Endothelial cell of umbilical vein (primary cell): ENCODE results near the gene COL5A3. TPM values are rescaled to one million over a fixed set of nuclear protein-coding genes. Genes with fewer than 3 reads are reported as not detected.

ENCODE experiments used
- BruUV-seq: library from RNA; stranded (reverse); fragments of 400-500 nt; replicated peaks from 2 replicates; lab custom pipeline; 2021; lab: Mats Ljungman, UMichigan
- CTCF ChIA-PET: fragments of 300-600, 350-600 bp; sonication (Branson Sonifier 250); formaldehyde crosslinking; loops from one replicate; lab custom pipeline; 2021; ENCODE audit warnings: antibody characterized with exemption, inconsistent platforms; lab: Charles Lee
- POLR2A ChIA-PET: fragments of 300-600, 350-600 bp; sonication (Branson Sonifier 250); formaldehyde crosslinking; loops from one replicate; lab custom pipeline; 2021; ENCODE audit warnings: antibody characterized with exemption, inconsistent platforms; lab: Charles Lee
- DNase-seq: peaks from one replicate; pipeline ENCODE4 v3.0.0-alpha.2; 2011; ENCODE audit warnings: low read depth, low spot score
- FAIRE-seq: peaks from 2 replicates; lab custom pipeline; 2011; peaks lifted over from hg19 to GRCh38; lab: Jason Lieb, UNC
- H2AFZ ChIP-seq: 2 replicates; pipeline ENCODE4 v1.6.0; 2012; ENCODE audit warnings: low read depth, low read length, control low read depth, inconsistent platforms
- H3K27ac ChIP-seq: 2 replicates; pipeline ENCODE4 v1.5.1; 2011; ENCODE audit warnings: low read depth, mild to moderate bottlenecking, control low read depth, low read length, moderate library complexity; ENCODE audit not compliant: insufficient read depth
- H3K27me3 ChIP-seq, 2 experiments: 2 replicates each; pipeline versions ENCODE4 v1.6.0 to v1.6.1; 2011; ENCODE audit warnings: low read length in 2 of 2, mixed read lengths in 1 of 2; ENCODE audit not compliant: control insufficient read depth in 2 of 2, insufficient read depth in 2 of 2
- H3K36me3 ChIP-seq, 2 experiments: 2 replicates in 1 of 2; 3 replicates in 1 of 2; pipeline ENCODE4 v1.5.1; 2011; ENCODE audit warnings: low read length in 2 of 2, mild to moderate bottlenecking in 1 of 2, moderate library complexity in 1 of 2; ENCODE audit not compliant: control insufficient read depth in 2 of 2, insufficient read depth in 2 of 2; ENCODE audit errors: extremely low read depth in 1 of 2
- H3K4me1 ChIP-seq: 3 replicates; pipeline ENCODE4 v1.5.1; 2011; ENCODE audit warnings: mild to moderate bottlenecking, low read length; ENCODE audit not compliant: control insufficient read depth, insufficient read depth; ENCODE audit errors: extremely low read depth
- H3K4me2 ChIP-seq: 2 replicates; pipeline ENCODE4 v1.6.1; 2011; ENCODE audit warnings: low read length, control low read depth, mixed read lengths; ENCODE audit not compliant: insufficient read depth
- H3K4me3 ChIP-seq, 3 experiments: fragments of 200-600 bp in 1 of 3; sonication (generic), shearing (Covaris generic) in 1 of 3; replicated peaks in 1 of 3; 2 replicates each; pipeline ENCODE4 v1.5.1; 2011 to 2016; ENCODE audit warnings: control low read depth in 3 of 3, low read length in 3 of 3, mild to moderate bottlenecking in 2 of 3, inconsistent platforms in 1 of 3, low read depth in 1 of 3, moderate library complexity in 1 of 3; ENCODE audit not compliant: insufficient read depth in 1 of 3
- H3K79me2 ChIP-seq: 2 replicates; pipeline ENCODE4 v1.6.0; 2012; ENCODE audit warnings: low read length, inconsistent platforms; ENCODE audit not compliant: control insufficient read depth, insufficient read depth
- H3K9ac ChIP-seq: replicated peaks from 2 replicates; pipeline ENCODE3; 2011; ENCODE audit warnings: low read length, control low read depth; ENCODE audit not compliant: insufficient read depth; ENCODE audit errors: extremely low read depth
- H3K9me1 ChIP-seq: replicated peaks from 3 replicates; pipeline ENCODE4 v1.6.0; 2011; ENCODE audit warnings: mild to moderate bottlenecking, low read length; ENCODE audit not compliant: control insufficient read depth, insufficient read depth; ENCODE audit errors: extremely low read depth
- H3K9me3 ChIP-seq: replicated peaks from 2 replicates; pipeline ENCODE4 v1.5.1; 2012; ENCODE audit warnings: low read length, inconsistent platforms; ENCODE audit not compliant: control insufficient read depth, insufficient read depth
- H4K20me1 ChIP-seq: replicated peaks from 2 replicates; pipeline ENCODE3; 2011; ENCODE audit warnings: mild to moderate bottlenecking, low read length; ENCODE audit not compliant: control insufficient read depth, insufficient read depth; ENCODE audit errors: extremely low read depth
- EZH2 ChIP-seq: IDR thresholded peaks from 2 replicates; pipeline ENCODE4 v1.6.1; 2012; ENCODE audit warnings: borderline replicate concordance, low read depth, mild to moderate bottlenecking, moderate library complexity, low read length, inconsistent platforms; ENCODE audit not compliant: severe bottlenecking
- FOS ChIP-seq: IDR thresholded peaks from 2 replicates; pipeline ENCODE4 v1.6.1; 2011; ENCODE audit warnings: mild to moderate bottlenecking, low read length, moderate library complexity, borderline replicate concordance; ENCODE audit not compliant: insufficient read depth
- JUN ChIP-seq: IDR thresholded peaks from 2 replicates; pipeline ENCODE4 v1.6.1; 2011; ENCODE audit warnings: borderline replicate concordance, low read depth; ENCODE audit not compliant: insufficient read length, insufficient read depth
- MYC ChIP-seq: IDR thresholded peaks from one replicate; pipeline ENCODE4 v1.6.1; 2011; ENCODE audit warnings: mild to moderate bottlenecking, low read depth, low read length
- POLR2A ChIP-seq: IDR thresholded peaks from 2 replicates; pipeline ENCODE4 v1.6.1; 2012; ENCODE audit warnings: low read depth, mild to moderate bottlenecking, control low read depth, low read length
- POLR2AphosphoS5 ChIP-seq: IDR thresholded peaks from 2 replicates; pipeline ENCODE4 v1.6.1; 2012; ENCODE audit warnings: low read depth, mild to moderate bottlenecking, control low read depth, low read length, moderate library complexity; ENCODE audit not compliant: insufficient read depth
- dilution Hi-C: fragments of 300-500 bp; cut with MboI; formaldehyde crosslinking; loops from one replicate; pipeline ENCODE4 v1.15.0; 2019; ENCODE audit warnings: low sequenced_read_pairs; ENCODE audit not compliant: extremely low pct_ligation_motif_present
- intact Hi-C: fragments of 100-400 bp; cut with micrococcal nuclease; formaldehyde crosslinking; loops from one replicate; pipeline ENCODE4 v1.10.0; 2022
- polyA plus RNA-seq, 4 experiments: library from polyadenylated mRNA; depleted of rRNA in 3 of 4; stranded (reverse) in 3 of 4; unstranded in 1 of 4; fragments of >200 nt; gene quantifications; 2 replicates each; pipeline versions ENCODE4 v1.2.1 to v1.2.3, GENCODE V29; 2011 to 2012; ENCODE audit warnings: missing spikeins in 1 of 4
- total RNA-seq: library from RNA; stranded (reverse); gene quantifications from 2 replicates; pipeline ENCODE4 v1.2.3, GENCODE V29; 2021
- TF ChIP-seq, protein P1 (sequence below): IDR thresholded peaks from 2 replicates; pipeline ENCODE4 v1.6.1; 2011; ENCODE audit not compliant: insufficient read depth, insufficient read length
- TF ChIP-seq, protein P2 (sequence below), 2 donors: IDR thresholded peaks; 1 replicate in 1 of 2; 2 replicates in 1 of 2; pipeline ENCODE4 v1.5.1; 2011; ENCODE audit warnings: low read length in 2 of 2, mild to moderate bottlenecking in 2 of 2, moderate library complexity in 2 of 2, control low read depth in 1 of 2, inconsistent platforms in 1 of 2, low read depth in 1 of 2; ENCODE audit not compliant: insufficient read depth in 1 of 2; ENCODE audit errors: extremely low read depth in 1 of 2

COL5A3 gene
- total and polyA plus RNA-seq, 2 donors (not counting 3 experiments of a cell fraction or from before 2014, with no cell fraction given): not detected

DNA sequence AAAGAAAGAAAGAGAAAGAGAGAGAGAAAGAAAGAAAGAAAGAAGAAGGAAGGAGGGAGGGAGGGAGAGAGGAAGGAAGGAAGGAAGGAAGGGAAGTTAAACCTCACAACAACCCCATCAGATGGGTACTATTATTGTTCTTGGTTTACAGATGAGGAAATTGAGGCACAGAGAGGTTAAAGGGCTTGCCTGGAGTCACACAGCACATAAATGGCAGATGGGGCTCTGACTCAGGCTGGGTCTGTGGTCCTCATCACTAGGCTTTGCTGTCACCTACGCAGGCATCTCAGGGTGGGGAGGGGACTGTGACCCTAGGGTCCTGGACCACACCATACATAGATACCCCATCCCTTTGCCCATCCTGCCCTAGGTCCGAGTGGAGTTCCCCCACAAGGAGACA lies 39.3 kb upstream of the COL5A3 start:
- H3K4me2 ChIP-seq: no peak overlapping the region
- no peaks in the 10 kb centered on the region for H3K79me2 ChIP-seq
- H3K9ac ChIP-seq: no peak overlapping the region
- DNase-seq (no peak), FAIRE-seq (no peak)
- no peak overlapping the region for H3K27ac ChIP-seq
- no peak overlapping the region for H2AFZ ChIP-seq
- intact Hi-C loops (no loop called here), dilution Hi-C loops (no loop called here)
- H3K9me1 ChIP-seq: no peaks in the 10 kb centered on the region
- BruUV-seq: no TSS peak
- H4K20me1 ChIP-seq: no peaks in the 10 kb centered on the region
- H3K4me1 ChIP-seq: no peaks in the 10 kb centered on the region
- no peaks in the 10 kb centered on the region for H3K9me3 ChIP-seq
- no peaks in the 10 kb centered on the region for H3K36me3 ChIP-seq
- no peak for TF ChIP-seq EZH2
- TF ChIP-seq MYC: no peak
- TF ChIP-seq FOS: no peak
- TF ChIP-seq, protein P1, sequence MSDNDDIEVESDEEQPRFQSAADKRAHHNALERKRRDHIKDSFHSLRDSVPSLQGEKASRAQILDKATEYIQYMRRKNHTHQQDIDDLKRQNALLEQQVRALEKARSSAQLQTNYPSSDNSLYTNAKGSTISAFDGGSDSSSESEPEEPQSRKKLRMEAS: no peak
- TF ChIP-seq, protein P2, sequence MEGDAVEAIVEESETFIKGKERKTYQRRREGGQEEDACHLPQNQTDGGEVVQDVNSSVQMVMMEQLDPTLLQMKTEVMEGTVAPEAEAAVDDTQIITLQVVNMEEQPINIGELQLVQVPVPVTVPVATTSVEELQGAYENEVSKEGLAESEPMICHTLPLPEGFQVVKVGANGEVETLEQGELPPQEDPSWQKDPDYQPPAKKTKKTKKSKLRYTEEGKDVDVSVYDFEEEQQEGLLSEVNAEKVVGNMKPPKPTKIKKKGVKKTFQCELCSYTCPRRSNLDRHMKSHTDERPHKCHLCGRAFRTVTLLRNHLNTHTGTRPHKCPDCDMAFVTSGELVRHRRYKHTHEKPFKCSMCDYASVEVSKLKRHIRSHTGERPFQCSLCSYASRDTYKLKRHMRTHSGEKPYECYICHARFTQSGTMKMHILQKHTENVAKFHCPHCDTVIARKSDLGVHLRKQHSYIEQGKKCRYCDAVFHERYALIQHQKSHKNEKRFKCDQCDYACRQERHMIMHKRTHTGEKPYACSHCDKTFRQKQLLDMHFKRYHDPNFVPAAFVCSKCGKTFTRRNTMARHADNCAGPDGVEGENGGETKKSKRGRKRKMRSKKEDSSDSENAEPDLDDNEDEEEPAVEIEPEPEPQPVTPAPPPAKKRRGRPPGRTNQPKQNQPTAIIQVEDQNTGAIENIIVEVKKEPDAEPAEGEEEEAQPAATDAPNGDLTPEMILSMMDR (IDR thresholded peaks at IDR 0.05; ENCODE audit: extremely low read depth in 1 of 2, insufficient read depth in 1 of 2, low read depth in 1 of 2, low read length in 2 of 2): no peak
- no peak for TF ChIP-seq POLR2A
- no peak for TF ChIP-seq JUN
- no peak for TF ChIP-seq POLR2AphosphoS5
- ChIA-PET CTCF (no interaction called here), POLR2A (no interaction called here)
- no peaks in the 10 kb centered on the region for H3K27me3 ChIP-seq
- no peak overlapping the region for H3K4me3 ChIP-seq
